PC-3 (cell line): ENCODE results near the gene NPAS1.

Source experiments
- CTCF ChIP-seq: fragments of 300-600 bp; sonication (generic); conservative IDR thresholded peaks from 2 replicates; pipeline ENCODE4 v1.5.1; 2017; ENCODE audit warnings: antibody characterized with exemption, low read depth, mild to moderate bottlenecking, low read length
- EZH2 ChIP-seq: fragments of 300-600 bp; sonication (generic); IDR thresholded peaks from one replicate; pipeline ENCODE4 v1.6.1; 2017; ENCODE audit warnings: antibody characterized with exemption, mild to moderate bottlenecking, low read length; ENCODE audit not compliant: unreplicated experiment
- EZH2phosphoT487 ChIP-seq: fragments of 300-600 bp; sonication (generic); IDR thresholded peaks from 2 replicates; pipeline ENCODE4 v1.6.1; 2018; ENCODE audit warnings: mild to moderate bottlenecking, antibody characterized with exemption, low read length, borderline replicate concordance

DNA sequence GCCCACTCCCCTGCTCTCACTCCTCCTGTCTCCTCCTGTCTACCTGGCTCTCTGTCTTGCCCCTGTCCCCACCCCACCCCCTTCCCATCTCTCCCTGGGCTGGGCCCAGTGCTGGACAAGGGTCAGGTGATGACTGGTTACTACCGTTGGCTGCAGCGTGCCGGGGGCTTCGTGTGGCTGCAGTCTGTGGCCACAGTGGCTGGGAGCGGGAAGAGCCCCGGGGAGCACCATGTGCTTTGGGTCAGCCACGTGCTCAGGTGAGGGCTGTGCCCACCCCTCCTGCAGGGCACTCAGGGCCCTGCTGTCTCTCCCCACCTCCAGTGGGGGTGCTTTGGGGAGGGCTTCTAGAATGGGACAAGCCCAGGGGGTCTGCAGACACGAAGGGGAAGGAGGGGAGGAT, 21.2 kb downstream of the NPAS1 start:
- TF ChIP-seq CTCF (no peak), EZH2 (no peak), EZH2phosphoT487 (no peak)
